Measurements from ENCODE around the gene VAX1.

The VAX1 gene

DNA sequence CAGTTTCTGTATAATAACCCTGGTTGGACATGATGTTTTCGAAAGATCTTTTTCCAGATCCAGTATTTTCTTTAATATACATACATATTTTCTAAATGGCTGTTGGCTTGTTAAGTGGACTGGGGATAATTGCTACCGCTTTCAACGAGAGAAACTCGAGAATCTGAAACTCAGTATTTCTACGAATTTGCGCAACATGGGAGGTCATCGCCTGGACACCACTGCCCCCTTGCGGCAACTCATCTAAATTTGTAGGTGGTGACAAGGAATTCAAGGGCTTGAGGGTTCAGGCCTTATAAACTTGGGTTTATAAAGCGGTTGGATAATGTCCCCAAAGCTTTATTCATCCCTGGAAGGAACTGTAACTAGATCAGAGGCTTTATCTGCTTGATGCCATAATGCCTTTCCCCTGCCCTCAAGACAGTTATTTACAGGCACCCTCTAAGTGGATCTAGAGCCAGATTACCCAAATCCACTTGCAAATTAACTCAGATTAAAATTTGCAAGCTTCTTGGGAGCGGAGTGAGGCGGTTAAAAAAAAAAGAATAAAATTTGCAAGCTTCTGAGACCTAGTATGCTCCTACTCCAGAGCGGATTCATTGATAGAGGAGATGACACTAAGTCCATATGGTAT, 37.9 kb upstream of the VAX1 start (continued):
- no peak for TF ChIP-seq ZSCAN23 (tag by site-specific recombination; IDR thresholded peaks at IDR 0.05)

DNA sequence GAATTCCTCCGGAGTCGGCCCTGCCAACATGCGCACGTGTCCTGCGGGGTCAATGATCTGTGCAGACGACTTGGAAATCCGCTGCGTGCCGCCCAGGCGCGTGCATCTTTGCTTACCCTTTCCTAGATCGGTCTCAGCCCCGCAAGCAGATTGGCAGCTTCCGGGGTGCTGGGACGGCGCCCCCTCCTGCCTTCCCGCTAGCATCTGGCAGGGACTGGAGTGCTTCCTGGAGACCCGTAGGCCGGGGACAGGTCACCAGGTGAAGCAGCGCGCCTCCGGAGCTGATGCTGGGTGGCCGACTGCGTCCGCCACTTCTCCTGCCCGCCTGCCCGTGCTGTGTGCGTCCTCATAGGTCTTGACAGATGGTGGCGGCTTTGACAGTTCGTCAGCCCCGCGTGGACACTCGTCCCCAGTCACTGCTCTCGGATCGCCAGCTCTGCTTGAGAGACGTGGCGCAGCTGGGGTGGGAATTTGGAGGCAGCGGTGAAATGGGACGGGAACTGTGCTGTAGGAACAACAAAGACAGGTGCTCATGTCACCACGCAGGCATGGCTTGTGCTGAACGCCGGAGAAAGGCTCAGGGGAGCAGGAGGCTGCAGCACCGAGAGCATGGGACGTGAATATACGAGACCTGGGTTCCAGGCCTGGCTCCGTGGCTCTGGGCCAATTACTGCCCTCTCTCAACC, 37.3 kb upstream of the VAX1 start:
- no peaks in the 10 kb centered on the region for H3K4me1 ChIP-seq (ENCODE audit: control insufficient read depth, insufficient read depth, low read length)
- peak overlapping the region; percentile 25 for H3K4me3 ChIP-seq (ENCODE audit: low read depth, low read length)
- H3K9me3 ChIP-seq (ENCODE audit: control insufficient read depth, insufficient read depth, low read depth, low read length): no peaks in the 10 kb centered on the region
- POLR2A ChIA-PET: interaction anchor here (0.6 to 1.8 kb wide), 4 partner anchors 9 to 378 kb away, joined by 4 to 8 read pairs (median 6); no protein-coding TSS in a partner anchor
- no peaks in the 10 kb centered on the region for H3K36me3 ChIP-seq (ENCODE audit: control insufficient read depth in 2 of 2, insufficient read depth in 1 of 2, low read length in 2 of 2)
- CTCF ChIA-PET: interaction anchor here (0.6 to 18.6 kb wide), 54 partner anchors 8 to 1074 kb away, joined by 3 to 471 read pairs (median 4); partner anchors contain the start of gene SHTN1
- TF ChIP-seq, protein P1, sequence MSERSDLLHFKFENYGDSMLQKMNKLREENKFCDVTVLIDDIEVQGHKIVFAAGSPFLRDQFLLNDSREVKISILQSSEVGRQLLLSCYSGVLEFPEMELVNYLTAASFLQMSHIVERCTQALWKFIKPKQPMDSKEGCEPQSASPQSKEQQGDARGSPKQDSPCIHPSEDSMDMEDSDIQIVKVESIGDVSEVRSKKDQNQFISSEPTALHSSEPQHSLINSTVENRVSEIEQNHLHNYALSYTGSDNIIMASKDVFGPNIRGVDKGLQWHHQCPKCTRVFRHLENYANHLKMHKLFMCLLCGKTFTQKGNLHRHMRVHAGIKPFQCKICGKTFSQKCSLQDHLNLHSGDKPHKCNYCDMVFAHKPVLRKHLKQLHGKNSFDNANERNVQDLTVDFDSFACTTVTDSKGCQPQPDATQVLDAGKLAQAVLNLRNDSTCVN (tag by site-specific recombination; optimal IDR thresholded peaks at IDR 0.05): peak; percentile 36
- TF ChIP-seq ZNF585B (tag by site-specific recombination; IDR thresholded peaks at IDR 0.05) (peak; percentile 60), GLIS2 (tag by site-specific recombination; IDR thresholded peaks at IDR 0.05) (no peak)
- no peak overlapping the region for H3K27ac ChIP-seq (ENCODE audit: extremely low read depth, low read depth, low read length)

DNA sequence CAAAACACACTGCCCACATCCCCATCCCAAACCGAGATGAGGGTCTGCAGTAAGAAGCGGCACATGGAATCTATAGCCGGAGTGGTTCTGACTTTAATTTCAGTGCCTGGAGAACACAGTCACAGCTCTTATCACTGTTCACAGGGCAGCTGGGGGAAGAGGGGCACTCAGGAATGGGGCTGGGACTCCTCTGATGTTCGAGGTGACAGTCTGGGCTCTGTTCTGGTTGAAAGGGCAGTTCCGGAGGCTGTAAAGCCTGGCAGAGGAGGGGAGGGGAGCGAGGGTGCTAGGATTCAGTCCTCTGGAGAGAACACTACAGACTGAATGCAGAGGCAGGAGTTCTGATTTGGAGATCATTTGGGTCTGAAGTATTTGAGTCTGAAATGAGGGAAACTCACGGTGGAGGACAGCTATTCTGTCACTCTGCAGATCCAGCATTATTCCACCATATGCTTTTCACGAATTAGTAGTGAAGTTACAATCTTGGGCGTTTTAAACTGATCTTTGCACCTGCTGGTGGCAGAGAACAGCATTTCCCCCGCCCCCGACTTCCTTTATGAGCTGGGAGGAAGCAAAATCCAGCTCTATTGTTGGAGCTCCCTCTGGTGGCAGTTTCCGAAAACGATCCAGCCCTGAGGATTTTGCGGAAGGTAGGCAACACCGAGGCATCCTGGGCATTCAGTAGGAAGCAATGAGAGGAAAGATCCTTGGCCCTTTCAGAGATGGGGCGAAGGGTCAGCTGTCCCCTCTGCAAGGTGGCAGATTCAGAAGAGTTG, 36.6 kb upstream of the VAX1 start:
- H3K36me3 ChIP-seq (ENCODE audit: control insufficient read depth in 2 of 2, insufficient read depth in 1 of 2, low read length in 2 of 2): no peaks in the 10 kb centered on the region
- no peaks in the 10 kb centered on the region for H3K9me3 ChIP-seq (ENCODE audit: control insufficient read depth, insufficient read depth, low read depth, low read length)
- POLR2A ChIA-PET: interaction anchor here (0.6 to 1.8 kb wide), 5 partner anchors 9 to 377 kb away, joined by 4 to 9 read pairs (median 7); no protein-coding TSS in a partner anchor
- CTCF ChIA-PET: interaction anchor here (0.5 to 18.6 kb wide), 61 partner anchors 8 to 1661 kb away, joined by 3 to 471 read pairs (median 4); partner anchors contain the start of gene SHTN1
- no peaks in the 10 kb centered on the region for H3K4me1 ChIP-seq (ENCODE audit: control insufficient read depth, insufficient read depth, low read length)
- H3K27ac ChIP-seq (ENCODE audit: extremely low read depth, low read depth, low read length): no peak overlapping the region
- peak overlapping the region; percentile 25 for H3K4me3 ChIP-seq (ENCODE audit: low read depth, low read length)
- peak; percentile 93 for TF ChIP-seq ZBTB17 (tag by site-specific recombination; IDR thresholded peaks at IDR 0.05)
- TF ChIP-seq, protein P2, sequence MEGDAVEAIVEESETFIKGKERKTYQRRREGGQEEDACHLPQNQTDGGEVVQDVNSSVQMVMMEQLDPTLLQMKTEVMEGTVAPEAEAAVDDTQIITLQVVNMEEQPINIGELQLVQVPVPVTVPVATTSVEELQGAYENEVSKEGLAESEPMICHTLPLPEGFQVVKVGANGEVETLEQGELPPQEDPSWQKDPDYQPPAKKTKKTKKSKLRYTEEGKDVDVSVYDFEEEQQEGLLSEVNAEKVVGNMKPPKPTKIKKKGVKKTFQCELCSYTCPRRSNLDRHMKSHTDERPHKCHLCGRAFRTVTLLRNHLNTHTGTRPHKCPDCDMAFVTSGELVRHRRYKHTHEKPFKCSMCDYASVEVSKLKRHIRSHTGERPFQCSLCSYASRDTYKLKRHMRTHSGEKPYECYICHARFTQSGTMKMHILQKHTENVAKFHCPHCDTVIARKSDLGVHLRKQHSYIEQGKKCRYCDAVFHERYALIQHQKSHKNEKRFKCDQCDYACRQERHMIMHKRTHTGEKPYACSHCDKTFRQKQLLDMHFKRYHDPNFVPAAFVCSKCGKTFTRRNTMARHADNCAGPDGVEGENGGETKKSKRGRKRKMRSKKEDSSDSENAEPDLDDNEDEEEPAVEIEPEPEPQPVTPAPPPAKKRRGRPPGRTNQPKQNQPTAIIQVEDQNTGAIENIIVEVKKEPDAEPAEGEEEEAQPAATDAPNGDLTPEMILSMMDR (tag by site-specific recombination; IDR thresholded peaks at IDR 0.05): peak; percentile 84
- no peak for TF ChIP-seq ZNF239 (tag by site-specific recombination; IDR thresholded peaks at IDR 0.05)
- peak; percentile 94 for TF ChIP-seq ZNF654 (tag by site-specific recombination; IDR thresholded peaks at IDR 0.05; ENCODE audit: low read depth)
- no peak for TF ChIP-seq ZNF558 (tag by site-specific recombination; IDR thresholded peaks at IDR 0.05)
- peak; percentile 48 for TF ChIP-seq EGR2 (tag by site-specific recombination; IDR thresholded peaks at IDR 0.05; ENCODE audit: low read depth)
- TF ChIP-seq ZNF626 (tag by site-specific recombination; IDR thresholded peaks at IDR 0.05): no peak
- TF ChIP-seq ZBTB20 (tag by site-specific recombination; IDR thresholded peaks at IDR 0.05): peak; percentile 70
- TF ChIP-seq, protein P3, sequence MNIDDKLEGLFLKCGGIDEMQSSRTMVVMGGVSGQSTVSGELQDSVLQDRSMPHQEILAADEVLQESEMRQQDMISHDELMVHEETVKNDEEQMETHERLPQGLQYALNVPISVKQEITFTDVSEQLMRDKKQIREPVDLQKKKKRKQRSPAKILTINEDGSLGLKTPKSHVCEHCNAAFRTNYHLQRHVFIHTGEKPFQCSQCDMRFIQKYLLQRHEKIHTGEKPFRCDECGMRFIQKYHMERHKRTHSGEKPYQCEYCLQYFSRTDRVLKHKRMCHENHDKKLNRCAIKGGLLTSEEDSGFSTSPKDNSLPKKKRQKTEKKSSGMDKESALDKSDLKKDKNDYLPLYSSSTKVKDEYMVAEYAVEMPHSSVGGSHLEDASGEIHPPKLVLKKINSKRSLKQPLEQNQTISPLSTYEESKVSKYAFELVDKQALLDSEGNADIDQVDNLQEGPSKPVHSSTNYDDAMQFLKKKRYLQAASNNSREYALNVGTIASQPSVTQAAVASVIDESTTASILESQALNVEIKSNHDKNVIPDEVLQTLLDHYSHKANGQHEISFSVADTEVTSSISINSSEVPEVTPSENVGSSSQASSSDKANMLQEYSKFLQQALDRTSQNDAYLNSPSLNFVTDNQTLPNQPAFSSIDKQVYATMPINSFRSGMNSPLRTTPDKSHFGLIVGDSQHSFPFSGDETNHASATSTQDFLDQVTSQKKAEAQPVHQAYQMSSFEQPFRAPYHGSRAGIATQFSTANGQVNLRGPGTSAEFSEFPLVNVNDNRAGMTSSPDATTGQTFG (tag by site-specific recombination; IDR thresholded peaks at IDR 0.05; ENCODE audit: borderline replicate concordance): no peak
- TF ChIP-seq ZNF777 (tag by site-specific recombination; IDR thresholded peaks at IDR 0.05; ENCODE audit: borderline replicate concordance): no peak
- peak; percentile 52 for TF ChIP-seq ZNF341 (tag by site-specific recombination; IDR thresholded peaks at IDR 0.05; ENCODE audit: low read depth)
- TF ChIP-seq, protein P4, sequence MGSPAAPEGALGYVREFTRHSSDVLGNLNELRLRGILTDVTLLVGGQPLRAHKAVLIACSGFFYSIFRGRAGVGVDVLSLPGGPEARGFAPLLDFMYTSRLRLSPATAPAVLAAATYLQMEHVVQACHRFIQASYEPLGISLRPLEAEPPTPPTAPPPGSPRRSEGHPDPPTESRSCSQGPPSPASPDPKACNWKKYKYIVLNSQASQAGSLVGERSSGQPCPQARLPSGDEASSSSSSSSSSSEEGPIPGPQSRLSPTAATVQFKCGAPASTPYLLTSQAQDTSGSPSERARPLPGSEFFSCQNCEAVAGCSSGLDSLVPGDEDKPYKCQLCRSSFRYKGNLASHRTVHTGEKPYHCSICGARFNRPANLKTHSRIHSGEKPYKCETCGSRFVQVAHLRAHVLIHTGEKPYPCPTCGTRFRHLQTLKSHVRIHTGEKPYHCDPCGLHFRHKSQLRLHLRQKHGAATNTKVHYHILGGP (tag by site-specific recombination; IDR thresholded peaks at IDR 0.05): no peak
- no peak for TF ChIP-seq ZNF133 (tag by site-specific recombination; IDR thresholded peaks at IDR 0.05)
- TF ChIP-seq KLF16 (tag by site-specific recombination; IDR thresholded peaks at IDR 0.05): no peak
- TF ChIP-seq ZFHX2 (tag by site-specific recombination; conservative IDR thresholded peaks at IDR 0.05): peak; percentile 38
- TF ChIP-seq, protein P5, sequence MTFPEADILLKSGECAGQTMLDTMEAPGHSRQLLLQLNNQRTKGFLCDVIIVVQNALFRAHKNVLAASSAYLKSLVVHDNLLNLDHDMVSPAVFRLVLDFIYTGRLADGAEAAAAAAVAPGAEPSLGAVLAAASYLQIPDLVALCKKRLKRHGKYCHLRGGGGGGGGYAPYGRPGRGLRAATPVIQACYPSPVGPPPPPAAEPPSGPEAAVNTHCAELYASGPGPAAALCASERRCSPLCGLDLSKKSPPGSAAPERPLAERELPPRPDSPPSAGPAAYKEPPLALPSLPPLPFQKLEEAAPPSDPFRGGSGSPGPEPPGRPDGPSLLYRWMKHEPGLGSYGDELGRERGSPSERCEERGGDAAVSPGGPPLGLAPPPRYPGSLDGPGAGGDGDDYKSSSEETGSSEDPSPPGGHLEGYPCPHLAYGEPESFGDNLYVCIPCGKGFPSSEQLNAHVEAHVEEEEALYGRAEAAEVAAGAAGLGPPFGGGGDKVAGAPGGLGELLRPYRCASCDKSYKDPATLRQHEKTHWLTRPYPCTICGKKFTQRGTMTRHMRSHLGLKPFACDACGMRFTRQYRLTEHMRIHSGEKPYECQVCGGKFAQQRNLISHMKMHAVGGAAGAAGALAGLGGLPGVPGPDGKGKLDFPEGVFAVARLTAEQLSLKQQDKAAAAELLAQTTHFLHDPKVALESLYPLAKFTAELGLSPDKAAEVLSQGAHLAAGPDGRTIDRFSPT (tag by site-specific recombination; IDR thresholded peaks at IDR 0.05): no peak
- TF ChIP-seq SP3 (tag by site-specific recombination; IDR thresholded peaks at IDR 0.05): 0 out of 2 replicates have a peak, but pooled peaks have one; percentile 22
